WI38 (cell line): Measurements from ENCODE around the gene ISOC2.

ENCODE experiments used
- H3K4me3 ChIP-seq: 2 replicates; pipeline ENCODE4 v1.5.1; 2011; ENCODE audit warnings: low read depth, mild to moderate bottlenecking, control low read depth, low read length
- TF ChIP-seq, protein P1 (sequence below): IDR thresholded peaks from 2 replicates; pipeline ENCODE4 v1.5.1; 2012; ENCODE audit warnings: low read depth, mild to moderate bottlenecking, control low read depth, low read length

Gene ISOC2

DNA sequence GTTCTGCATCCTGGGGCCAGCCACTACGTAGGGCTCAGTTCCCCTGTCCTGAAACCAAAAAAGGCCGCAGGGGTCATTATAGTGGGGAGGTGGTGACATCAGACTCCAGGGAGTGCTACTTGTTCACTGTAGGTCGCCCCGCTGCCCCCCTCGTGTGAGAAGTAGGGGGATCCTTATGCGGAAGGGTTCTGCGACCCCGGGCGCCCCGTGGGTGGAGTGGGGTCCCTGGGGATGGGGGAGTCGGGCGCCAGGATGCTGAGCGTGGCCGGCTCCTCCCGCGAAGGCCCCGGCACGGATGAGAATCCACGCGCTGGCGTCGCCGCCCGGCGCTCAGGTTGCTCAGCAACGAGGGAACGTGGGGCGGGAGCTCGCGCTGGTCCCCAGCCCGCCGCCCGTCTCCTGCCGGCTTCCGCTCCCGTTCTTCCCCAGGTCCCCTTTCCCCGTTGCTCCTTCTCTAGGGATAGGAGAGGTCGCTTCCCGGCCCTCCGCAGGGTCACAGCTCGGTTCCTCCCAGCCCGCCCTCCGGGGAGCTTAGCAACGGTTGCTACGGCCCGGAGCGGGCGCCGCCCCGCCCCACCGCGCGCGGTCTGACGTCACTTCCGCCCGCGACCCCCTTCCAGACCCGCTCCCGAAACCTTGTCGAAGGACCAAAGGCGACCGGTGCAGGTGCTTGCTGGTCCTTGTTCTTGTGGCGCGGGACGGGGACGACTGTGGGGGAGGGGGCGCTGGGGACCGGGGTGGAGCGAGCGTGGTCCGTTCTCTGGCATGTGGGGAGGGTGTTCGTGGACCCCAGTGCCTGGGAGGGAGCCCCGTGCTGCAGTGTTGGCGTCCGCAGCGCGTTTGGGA is 23.4 kb upstream of the ISOC2 start, which contains the start of gene NAT14:
Gene NAT14 (plus strand): TSS at position 596 of the 846 bp plus-strand sequence. CDS start 521 bp downstream, outside the sequence.
- TF ChIP-seq, protein P1, sequence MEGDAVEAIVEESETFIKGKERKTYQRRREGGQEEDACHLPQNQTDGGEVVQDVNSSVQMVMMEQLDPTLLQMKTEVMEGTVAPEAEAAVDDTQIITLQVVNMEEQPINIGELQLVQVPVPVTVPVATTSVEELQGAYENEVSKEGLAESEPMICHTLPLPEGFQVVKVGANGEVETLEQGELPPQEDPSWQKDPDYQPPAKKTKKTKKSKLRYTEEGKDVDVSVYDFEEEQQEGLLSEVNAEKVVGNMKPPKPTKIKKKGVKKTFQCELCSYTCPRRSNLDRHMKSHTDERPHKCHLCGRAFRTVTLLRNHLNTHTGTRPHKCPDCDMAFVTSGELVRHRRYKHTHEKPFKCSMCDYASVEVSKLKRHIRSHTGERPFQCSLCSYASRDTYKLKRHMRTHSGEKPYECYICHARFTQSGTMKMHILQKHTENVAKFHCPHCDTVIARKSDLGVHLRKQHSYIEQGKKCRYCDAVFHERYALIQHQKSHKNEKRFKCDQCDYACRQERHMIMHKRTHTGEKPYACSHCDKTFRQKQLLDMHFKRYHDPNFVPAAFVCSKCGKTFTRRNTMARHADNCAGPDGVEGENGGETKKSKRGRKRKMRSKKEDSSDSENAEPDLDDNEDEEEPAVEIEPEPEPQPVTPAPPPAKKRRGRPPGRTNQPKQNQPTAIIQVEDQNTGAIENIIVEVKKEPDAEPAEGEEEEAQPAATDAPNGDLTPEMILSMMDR: no peak
- H3K4me3 ChIP-seq: peak within 1 kb of the TSS; percentile 72

GRCh38 chr19:55483706-55484592 is 22.5 kb upstream of the ISOC2 start:
- TF ChIP-seq, protein P1: no peak
- H3K4me3 ChIP-seq: peak overlapping the region; percentile 72

DNA sequence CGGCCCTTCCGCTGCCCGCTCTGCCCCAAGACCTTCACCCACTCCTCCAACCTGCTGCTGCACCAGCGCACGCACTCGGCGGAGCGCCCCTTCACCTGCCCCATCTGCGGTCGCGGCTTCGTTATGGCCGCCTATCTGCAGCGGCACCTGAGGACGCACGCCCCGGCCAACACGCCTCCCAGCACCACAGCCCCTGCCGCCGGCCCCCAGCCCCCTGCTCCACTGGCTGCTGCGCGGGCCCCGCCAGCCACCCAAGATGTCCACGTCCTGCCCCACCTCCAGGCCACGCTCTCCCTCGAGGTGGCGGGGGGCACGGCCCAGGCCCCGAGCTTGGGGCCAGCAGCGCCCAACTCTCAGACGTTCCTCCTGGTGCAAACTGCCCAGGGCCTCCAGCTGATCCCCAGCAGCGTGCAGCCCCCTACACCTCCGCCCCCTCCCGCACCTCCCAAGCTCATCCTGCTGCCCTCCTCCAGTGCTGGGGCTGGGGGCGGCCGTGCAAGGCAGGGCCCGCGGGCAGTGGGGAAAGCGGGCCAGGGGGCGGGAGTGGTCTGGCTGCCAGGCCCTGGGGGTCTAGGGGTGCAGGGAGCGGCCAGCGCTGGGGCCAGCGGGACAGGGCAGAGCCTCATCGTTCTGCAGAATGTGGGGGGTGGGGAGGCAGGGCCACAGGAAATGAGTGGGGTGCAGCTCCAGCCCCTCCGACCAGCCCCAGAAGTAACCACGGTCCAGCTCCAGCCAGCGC is 21.7 kb upstream of the ISOC2 start:
- TF ChIP-seq, protein P1: no peak
- no peak overlapping the region for H3K4me3 ChIP-seq

DNA sequence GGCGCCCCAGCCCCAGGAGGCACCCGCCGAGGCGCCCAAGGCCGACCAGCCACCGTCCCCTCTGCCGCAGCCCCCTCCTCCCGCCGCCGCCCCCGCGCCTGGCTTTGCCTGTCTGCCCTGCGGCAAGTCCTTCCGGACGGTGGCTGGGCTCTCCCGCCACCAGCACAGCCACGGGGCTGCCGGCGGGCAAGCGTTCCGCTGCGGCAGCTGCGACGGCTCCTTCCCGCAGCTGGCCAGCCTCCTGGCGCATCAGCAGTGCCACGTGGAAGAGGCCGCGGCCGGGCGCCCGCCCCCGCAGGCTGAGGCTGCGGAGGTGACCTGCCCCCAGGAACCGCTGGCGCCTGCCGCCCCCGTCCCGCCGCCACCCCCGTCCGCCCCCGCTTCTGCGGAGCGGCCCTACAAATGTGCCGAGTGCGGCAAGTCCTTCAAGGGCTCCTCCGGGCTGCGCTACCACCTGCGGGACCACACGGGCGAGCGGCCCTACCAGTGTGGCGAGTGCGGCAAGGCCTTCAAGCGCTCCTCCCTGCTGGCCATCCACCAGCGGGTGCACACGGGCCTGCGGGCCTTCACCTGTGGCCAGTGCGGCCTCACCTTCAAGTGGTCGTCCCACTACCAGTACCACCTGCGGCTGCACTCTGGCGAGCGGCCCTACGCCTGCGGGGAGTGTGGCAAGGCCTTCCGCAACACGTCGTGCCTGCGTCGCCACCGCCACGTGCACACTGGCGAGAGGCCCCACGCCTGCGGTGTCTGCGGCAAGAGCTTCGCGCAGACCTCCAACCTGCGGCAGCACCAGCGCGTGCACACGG is 20.9 kb upstream of the ISOC2 start:
- TF ChIP-seq, protein P1: no peak
- H3K4me3 ChIP-seq: no peak overlapping the region

DNA sequence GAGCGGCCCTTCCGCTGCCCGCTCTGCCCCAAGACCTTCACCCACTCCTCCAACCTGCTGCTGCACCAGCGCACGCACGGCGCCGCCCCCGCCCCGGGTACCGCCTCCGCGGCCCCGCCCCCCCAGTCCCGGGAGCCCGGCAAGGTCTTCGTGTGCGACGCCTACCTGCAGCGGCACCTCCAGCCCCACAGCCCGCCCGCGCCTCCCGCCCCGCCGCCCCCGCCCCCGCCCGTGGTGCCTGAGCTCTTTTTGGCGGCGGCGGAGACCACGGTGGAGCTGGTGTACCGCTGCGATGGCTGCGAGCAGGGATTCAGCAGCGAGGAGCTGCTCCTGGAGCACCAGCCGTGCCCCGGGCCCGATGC is 20.3 kb upstream of the ISOC2 start:
- TF ChIP-seq, protein P1: no peak
- H3K4me3 ChIP-seq: no peak overlapping the region

DNA sequence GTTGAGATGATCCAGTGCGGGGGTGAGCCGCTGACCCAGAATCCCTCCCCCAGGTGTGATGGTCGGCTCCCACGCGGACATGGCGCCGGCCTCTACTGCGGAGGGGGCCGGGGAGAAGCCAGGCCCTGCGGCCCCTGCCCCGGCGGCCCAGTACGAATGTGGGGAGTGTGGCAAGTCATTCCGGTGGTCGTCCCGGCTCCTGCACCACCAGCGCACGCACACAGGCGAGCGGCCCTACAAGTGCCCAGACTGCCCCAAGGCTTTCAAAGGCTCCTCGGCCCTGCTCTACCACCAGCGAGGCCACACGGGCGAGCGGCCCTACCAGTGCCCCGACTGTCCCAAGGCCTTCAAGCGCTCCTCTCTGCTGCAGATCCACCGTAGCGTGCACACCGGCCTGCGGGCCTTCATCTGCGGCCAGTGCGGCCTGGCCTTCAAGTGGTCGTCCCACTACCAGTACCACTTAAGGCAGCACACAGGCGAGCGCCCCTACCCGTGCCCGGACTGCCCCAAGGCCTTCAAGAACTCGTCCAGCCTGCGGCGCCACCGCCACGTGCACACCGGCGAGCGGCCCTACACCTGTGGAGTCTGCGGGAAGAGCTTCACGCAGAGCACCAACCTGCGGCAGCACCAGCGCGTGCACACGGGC is 19.8 kb upstream of the ISOC2 start:
- TF ChIP-seq, protein P1: no peak
- H3K4me3 ChIP-seq: no peak overlapping the region
